HepG2 (cell line): ENCODE data around the gene ADCY5.

Source experiments
- HOXA3 ChIP-seq: sonication (generic); formaldehyde crosslinking; IDR thresholded peaks from 2 replicates; pipeline ENCODE4 v1.5.0; 2020; ENCODE audit warnings: missing genetic modification reagents
- MYC ChIP-seq: sonication (generic); formaldehyde crosslinking; IDR thresholded peaks from 2 replicates; pipeline ENCODE4 v1.9.0; 2021; ENCODE audit warnings: missing genetic modification reagents, borderline replicate concordance
- POLR2G ChIP-seq: fragments of 200-400 bp; formaldehyde crosslinking; IDR thresholded peaks from 2 replicates; pipeline ENCODE4 v1.6.1; 2018; ENCODE audit warnings: mild to moderate bottlenecking, low read depth, low read length, moderate library complexity
- RAD21 ChIP-seq: fragments of 450-650 bp; formaldehyde crosslinking; IDR thresholded peaks from 2 replicates; pipeline ENCODE4 v1.5.0; 2020; ENCODE audit warnings: mild to moderate bottlenecking
- RARG ChIP-seq: sonication (generic); formaldehyde crosslinking; IDR thresholded peaks from 2 replicates; pipeline ENCODE4 v1.4.0; 2020; ENCODE audit warnings: low read depth, mild to moderate bottlenecking, missing genetic modification reagents
- ZNF296 ChIP-seq: sonication (generic); formaldehyde crosslinking; conservative IDR thresholded peaks from 2 replicates; pipeline ENCODE4 v1.5.0; 2020; ENCODE audit warnings: mild to moderate bottlenecking, missing genetic modification reagents
- ZNF431 ChIP-seq: sonication (generic); formaldehyde crosslinking; IDR thresholded peaks from 2 replicates; pipeline ENCODE4 v1.9.0; 2022; ENCODE audit warnings: missing genetic modification reagents, low read depth, mild to moderate bottlenecking, borderline replicate concordance
- ZNF552 ChIP-seq: sonication (generic); formaldehyde crosslinking; IDR thresholded peaks from 2 replicates; pipeline ENCODE4 v1.9.0; 2022; ENCODE audit warnings: missing genetic modification reagents, mild to moderate bottlenecking, borderline replicate concordance
- ZNF605 ChIP-seq: sonication (generic); formaldehyde crosslinking; IDR thresholded peaks from 2 replicates; pipeline ENCODE4 v1.8.0; 2022; ENCODE audit warnings: mild to moderate bottlenecking, missing genetic modification reagents
- ZSCAN29 ChIP-seq: sonication (generic); formaldehyde crosslinking; conservative IDR thresholded peaks from 2 replicates; pipeline ENCODE4 v1.4.0; 2020; ENCODE audit warnings: mild to moderate bottlenecking, missing genetic modification reagents
- TF ChIP-seq, protein P1 (sequence below): sonication (generic); formaldehyde crosslinking; IDR thresholded peaks from 2 replicates; pipeline ENCODE4 v1.4.0; 2020; ENCODE audit warnings: mild to moderate bottlenecking, missing genetic modification reagents
- TF ChIP-seq, protein P2 (sequence below): sonication (generic); formaldehyde crosslinking; IDR thresholded peaks from 2 replicates; pipeline ENCODE4 v1.5.0; 2020; ENCODE audit warnings: mild to moderate bottlenecking, missing genetic modification reagents, moderate library complexity
- TF ChIP-seq, protein P3 (sequence below): sonication (generic); formaldehyde crosslinking; IDR thresholded peaks from 2 replicates; pipeline ENCODE4 v1.5.1; 2020; ENCODE audit warnings: mild to moderate bottlenecking, missing genetic modification reagents, borderline replicate concordance

DNA sequence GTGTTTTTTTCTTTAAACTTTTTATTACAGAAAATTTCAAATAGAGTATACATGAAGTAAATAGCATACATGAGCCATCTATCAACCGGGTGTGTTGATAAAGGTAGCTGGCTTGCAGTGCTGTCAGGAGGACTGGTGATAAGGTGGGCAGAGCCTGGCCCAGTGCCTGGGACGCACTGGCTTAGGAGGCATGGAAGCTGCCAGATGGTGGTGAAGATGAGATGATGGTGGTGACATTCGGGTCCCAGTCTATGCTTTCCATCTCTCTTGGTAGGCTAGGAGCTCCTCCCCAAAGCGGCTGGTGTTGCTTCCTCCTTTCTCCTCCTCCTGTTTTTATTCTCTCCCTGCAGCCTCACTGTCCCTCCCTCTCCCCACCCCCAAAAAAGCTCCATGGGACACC is 101.7 kb downstream of the ADCY5 start:
- TF ChIP-seq, protein P1, sequence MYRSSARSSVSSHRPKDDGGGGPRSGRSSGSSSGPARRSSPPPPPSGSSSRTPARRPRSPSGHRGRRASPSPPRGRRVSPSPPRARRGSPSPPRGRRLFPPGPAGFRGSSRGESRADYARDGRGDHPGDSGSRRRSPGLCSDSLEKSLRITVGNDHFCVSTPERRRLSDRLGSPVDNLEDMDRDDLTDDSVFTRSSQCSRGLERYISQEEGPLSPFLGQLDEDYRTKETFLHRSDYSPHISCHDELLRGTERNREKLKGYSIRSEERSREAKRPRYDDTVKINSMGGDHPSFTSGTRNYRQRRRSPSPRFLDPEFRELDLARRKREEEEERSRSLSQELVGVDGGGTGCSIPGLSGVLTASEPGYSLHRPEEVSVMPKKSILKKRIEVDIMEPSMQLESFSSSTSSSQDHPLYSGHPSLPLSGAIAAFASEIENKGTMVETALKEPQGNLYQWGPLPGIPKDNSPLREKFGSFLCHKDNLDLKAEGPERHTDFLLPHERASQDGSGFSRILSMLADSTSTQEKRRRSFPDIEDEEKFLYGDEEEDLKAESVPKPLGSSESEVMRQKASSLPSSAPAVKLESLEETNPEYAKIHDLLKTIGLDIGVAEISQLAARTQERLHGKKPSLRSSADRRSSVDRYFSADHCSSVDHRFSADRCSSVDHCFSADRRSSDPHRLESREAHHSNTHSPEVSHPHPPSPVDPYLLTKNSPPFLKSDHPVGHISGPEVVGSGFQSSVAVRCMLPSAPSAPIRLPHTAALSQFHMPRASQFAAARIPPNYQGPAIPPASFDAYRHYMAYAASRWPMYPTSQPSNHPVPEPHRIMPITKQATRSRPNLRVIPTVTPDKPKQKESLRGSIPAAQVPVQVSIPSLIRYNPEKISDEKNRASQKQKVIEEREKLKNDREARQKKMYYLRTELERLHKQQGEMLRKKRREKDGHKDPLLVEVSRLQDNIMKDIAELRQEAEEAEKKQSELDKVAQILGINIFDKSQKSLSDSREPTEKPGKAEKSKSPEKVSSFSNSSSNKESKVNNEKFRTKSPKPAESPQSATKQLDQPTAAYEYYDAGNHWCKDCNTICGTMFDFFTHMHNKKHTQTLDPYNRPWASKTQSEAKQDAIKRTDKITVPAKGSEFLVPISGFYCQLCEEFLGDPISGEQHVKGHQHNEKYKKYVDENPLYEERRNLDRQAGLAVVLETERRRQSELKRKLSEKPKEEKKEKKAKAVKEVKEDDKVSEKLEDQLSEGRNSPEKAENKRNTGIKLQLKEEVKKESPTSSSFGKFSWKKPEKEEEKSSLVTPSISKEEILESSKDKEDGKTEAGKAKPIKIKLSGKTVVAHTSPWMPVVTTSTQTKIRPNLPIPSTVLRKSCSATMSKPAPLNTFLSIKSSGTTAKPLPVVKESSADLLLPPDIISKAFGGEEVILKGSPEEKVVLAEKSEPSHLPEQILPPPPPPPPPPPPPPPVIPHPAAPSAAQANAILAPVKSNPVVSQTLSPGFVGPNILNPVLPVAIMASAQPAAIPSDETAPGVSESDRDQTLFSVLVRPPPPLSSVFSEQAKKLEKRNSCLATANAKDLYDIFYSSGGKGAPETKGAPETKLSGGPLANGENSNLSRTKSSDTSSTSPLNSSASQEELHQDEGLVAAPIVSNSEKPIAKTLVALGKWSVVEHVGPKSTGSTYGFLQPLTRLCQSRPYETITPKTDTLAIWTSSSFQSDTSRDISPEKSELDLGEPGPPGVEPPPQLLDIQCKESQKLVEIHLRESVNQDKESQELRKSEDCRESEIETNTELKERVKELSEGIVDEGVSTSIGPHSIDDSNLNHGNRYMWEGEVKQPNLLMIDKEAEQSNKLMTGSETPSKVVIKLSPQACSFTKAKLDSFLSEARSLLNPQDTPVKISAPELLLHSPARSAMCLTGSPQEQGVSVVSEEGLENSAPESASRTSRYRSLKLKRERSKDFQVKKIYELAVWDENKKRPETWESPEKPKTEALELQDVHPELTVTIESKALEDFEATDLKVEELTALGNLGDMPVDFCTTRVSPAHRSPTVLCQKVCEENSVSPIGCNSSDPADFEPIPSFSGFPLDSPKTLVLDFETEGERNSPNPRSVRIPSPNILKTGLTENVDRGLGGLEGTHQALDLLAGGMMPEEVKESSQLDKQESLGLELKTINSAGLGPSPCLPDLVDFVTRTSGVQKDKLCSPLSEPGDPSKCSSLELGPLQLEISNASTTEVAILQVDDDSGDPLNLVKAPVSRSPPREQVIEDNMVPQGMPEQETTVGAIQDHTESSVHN (CRISPR knock-in tag), result no peak
- no peak for TF ChIP-seq POLR2G
- no peak for TF ChIP-seq HOXA3 (CRISPR knock-in tag)
- TF ChIP-seq RARG, result no peak
- TF ChIP-seq, protein P2, sequence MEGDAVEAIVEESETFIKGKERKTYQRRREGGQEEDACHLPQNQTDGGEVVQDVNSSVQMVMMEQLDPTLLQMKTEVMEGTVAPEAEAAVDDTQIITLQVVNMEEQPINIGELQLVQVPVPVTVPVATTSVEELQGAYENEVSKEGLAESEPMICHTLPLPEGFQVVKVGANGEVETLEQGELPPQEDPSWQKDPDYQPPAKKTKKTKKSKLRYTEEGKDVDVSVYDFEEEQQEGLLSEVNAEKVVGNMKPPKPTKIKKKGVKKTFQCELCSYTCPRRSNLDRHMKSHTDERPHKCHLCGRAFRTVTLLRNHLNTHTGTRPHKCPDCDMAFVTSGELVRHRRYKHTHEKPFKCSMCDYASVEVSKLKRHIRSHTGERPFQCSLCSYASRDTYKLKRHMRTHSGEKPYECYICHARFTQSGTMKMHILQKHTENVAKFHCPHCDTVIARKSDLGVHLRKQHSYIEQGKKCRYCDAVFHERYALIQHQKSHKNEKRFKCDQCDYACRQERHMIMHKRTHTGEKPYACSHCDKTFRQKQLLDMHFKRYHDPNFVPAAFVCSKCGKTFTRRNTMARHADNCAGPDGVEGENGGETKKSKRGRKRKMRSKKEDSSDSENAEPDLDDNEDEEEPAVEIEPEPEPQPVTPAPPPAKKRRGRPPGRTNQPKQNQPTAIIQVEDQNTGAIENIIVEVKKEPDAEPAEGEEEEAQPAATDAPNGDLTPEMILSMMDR (CRISPR knock-in tag), result no peak
- no peak for TF ChIP-seq ZNF296
- TF ChIP-seq ZNF605 (CRISPR knock-in tag), result no peak
- TF ChIP-seq RAD21 (CRISPR knock-in tag), result no peak
- no peak for TF ChIP-seq ZNF431 (CRISPR knock-in tag)
- TF ChIP-seq, protein P3, sequence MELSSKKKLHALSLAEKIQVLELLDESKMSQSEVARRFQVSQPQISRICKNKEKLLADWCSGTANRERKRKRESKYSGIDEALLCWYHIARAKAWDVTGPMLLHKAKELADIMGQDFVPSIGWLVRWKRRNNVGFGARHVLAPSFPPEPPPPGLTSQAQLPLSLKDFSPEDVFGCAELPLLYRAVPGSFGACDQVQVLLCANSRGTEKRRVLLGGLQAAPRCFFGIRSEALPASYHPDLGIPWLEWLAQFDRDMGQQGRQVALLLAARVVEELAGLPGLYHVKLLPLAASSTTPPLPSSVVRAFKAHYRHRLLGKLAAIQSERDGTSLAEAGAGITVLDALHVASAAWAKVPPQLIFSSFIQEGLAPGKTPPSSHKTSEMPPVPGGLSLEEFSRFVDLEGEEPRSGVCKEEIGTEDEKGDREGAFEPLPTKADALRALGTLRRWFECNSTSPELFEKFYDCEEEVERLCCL (CRISPR knock-in tag), result no peak
- no peak for TF ChIP-seq ZSCAN29 (CRISPR knock-in tag)
- no peak for TF ChIP-seq ZNF552 (CRISPR knock-in tag)
- no peak for TF ChIP-seq MYC
